ENCODE results near the gene OPCML.

The OPCML gene

DNA sequence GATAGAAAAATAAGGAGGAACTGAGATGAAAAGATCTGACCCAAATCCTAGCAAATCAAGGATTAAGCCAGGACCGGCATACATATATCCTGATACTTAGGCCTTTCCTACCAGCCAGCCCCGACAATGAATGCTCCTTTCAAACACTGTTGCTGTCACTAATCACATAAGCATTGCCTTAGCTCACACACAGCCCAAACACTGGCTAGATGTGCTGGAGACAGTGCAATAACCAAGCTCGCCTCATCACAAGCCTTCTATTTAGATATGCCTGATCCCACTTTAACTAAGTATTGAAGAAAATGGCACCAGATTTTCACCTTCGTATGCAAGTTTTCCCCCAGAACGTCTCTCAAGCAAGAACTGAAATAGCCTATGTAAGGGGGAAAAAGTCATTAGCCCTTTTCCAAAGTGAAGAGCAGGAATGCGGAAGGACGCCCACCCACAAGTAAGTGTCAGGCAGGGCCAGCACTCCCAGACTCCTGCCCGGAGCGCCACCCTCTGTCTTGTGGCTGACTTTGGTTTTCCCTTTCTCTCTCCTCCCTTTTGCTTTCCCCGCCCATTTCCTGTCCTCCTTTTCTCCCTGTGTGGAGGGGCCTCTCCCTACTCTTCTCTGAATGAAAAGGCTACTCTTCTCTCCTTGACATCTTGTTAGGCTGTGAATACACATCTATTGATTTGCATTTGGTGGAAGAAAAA is 8.9 kb upstream of the OPCML start (continued):
- no peak for TF ChIP-seq ARNTL (CRISPR knock-in tag; IDR thresholded peaks at IDR 0.05; ENCODE audit: borderline replicate concordance, low read depth)
- no peak for TF ChIP-seq TOX (CRISPR knock-in tag; IDR thresholded peaks at IDR 0.05; ENCODE audit: borderline replicate concordance)
- TF ChIP-seq RARB (CRISPR knock-in tag; IDR thresholded peaks at IDR 0.05), result no peak

DNA sequence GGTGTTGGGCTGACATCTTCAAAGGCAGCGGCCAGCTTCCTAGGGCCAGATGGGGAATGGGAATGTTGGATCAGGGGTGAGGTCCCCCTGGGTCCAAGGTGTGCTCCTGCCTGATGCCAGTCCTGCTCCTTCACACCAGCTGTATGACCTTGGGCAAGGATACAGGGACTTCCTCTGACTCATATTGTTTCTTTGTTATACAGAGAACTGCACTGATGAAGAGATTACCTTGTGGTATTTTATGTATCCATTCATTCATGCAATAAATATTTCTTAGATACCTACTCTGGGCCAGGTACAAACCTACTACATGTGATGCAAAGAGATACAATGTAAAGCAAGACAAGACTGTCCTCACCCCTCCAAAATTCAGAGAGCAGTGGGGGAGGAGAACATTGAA is 3.9 kb upstream of the OPCML start:
- no peak for ATAC-seq
- TF ChIP-seq, protein P1, sequence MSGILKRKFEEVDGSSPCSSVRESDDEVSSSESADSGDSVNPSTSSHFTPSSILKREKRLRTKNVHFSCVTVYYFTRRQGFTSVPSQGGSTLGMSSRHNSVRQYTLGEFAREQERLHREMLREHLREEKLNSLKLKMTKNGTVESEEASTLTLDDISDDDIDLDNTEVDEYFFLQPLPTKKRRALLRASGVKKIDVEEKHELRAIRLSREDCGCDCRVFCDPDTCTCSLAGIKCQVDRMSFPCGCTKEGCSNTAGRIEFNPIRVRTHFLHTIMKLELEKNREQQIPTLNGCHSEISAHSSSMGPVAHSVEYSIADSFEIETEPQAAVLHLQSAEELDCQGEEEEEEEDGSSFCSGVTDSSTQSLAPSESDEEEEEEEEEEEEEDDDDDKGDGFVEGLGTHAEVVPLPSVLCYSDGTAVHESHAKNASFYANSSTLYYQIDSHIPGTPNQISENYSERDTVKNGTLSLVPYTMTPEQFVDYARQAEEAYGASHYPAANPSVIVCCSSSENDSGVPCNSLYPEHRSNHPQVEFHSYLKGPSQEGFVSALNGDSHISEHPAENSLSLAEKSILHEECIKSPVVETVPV (CRISPR knock-in tag; IDR thresholded peaks at IDR 0.05), result no peak
- no peak for TF ChIP-seq ZC3H10 (CRISPR knock-in tag; IDR thresholded peaks at IDR 0.05)
- TF ChIP-seq ESRRG (CRISPR knock-in tag; IDR thresholded peaks at IDR 0.05), result no peak
- no peak for TF ChIP-seq ZNF565 (CRISPR knock-in tag; conservative IDR thresholded peaks at IDR 0.05; ENCODE audit: low read depth)

DNA sequence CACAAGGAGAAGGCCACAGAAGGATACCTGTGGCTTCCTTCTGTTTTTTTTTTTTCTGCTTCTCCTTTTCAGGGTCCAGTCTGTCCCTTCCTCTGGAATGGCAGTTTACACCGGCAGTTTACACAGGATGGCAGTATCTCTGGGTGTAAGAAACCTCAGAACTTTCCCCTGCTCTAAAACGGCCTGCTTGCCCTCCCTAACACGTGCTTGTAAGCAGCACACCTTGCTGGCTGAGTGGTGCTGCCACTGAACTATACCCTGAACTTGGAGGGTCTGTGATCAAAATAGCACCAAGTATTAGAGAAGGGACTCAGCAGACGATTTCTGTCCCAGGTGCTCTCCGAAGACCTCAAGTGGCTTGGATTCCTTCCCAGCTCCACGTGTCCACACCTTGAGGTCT is 904 bp upstream of the OPCML start:
- TF ChIP-seq, protein P2, sequence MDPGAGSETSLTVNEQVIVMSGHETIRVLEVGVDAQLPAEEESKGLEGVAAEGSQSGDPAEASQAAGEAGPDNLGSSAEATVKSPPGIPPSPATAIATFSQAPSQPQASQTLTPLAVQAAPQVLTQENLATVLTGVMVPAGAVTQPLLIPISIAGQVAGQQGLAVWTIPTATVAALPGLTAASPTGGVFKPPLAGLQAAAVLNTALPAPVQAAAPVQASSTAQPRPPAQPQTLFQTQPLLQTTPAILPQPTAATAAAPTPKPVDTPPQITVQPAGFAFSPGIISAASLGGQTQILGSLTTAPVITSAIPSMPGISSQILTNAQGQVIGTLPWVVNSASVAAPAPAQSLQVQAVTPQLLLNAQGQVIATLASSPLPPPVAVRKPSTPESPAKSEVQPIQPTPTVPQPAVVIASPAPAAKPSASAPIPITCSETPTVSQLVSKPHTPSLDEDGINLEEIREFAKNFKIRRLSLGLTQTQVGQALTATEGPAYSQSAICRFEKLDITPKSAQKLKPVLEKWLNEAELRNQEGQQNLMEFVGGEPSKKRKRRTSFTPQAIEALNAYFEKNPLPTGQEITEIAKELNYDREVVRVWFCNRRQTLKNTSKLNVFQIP (CRISPR knock-in tag; IDR thresholded peaks at IDR 0.05; ENCODE audit: borderline replicate concordance, low read depth), result no peak
- TF ChIP-seq ESRRG (CRISPR knock-in tag; IDR thresholded peaks at IDR 0.05) (no peak), ARNTL (CRISPR knock-in tag; IDR thresholded peaks at IDR 0.05; ENCODE audit: borderline replicate concordance, low read depth) (no peak), ZNF565 (CRISPR knock-in tag; conservative IDR thresholded peaks at IDR 0.05; ENCODE audit: low read depth) (no peak), ZC3H10 (CRISPR knock-in tag; IDR thresholded peaks at IDR 0.05) (no peak), TCF4 (CRISPR knock-in tag; IDR thresholded peaks at IDR 0.05; ENCODE audit: borderline replicate concordance) (no peak), BACH2 (CRISPR knock-in tag; IDR thresholded peaks at IDR 0.05; ENCODE audit: borderline replicate concordance) (no peak), SNAI2 (CRISPR knock-in tag; IDR thresholded peaks at IDR 0.05) (no peak), PPARA (CRISPR knock-in tag; IDR thresholded peaks at IDR 0.05; ENCODE audit: borderline replicate concordance) (no peak)
- TF ChIP-seq, protein P3, sequence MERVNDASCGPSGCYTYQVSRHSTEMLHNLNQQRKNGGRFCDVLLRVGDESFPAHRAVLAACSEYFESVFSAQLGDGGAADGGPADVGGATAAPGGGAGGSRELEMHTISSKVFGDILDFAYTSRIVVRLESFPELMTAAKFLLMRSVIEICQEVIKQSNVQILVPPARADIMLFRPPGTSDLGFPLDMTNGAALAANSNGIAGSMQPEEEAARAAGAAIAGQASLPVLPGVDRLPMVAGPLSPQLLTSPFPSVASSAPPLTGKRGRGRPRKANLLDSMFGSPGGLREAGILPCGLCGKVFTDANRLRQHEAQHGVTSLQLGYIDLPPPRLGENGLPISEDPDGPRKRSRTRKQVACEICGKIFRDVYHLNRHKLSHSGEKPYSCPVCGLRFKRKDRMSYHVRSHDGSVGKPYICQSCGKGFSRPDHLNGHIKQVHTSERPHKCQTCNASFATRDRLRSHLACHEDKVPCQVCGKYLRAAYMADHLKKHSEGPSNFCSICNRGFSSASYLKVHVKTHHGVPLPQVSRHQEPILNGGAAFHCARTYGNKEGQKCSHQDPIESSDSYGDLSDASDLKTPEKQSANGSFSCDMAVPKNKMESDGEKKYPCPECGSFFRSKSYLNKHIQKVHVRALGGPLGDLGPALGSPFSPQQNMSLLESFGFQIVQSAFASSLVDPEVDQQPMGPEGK (CRISPR knock-in tag; IDR thresholded peaks at IDR 0.05; ENCODE audit: borderline replicate concordance), result no peak
- TF ChIP-seq, protein P1 (CRISPR knock-in tag; IDR thresholded peaks at IDR 0.05), result no peak
- TF ChIP-seq, protein P4, sequence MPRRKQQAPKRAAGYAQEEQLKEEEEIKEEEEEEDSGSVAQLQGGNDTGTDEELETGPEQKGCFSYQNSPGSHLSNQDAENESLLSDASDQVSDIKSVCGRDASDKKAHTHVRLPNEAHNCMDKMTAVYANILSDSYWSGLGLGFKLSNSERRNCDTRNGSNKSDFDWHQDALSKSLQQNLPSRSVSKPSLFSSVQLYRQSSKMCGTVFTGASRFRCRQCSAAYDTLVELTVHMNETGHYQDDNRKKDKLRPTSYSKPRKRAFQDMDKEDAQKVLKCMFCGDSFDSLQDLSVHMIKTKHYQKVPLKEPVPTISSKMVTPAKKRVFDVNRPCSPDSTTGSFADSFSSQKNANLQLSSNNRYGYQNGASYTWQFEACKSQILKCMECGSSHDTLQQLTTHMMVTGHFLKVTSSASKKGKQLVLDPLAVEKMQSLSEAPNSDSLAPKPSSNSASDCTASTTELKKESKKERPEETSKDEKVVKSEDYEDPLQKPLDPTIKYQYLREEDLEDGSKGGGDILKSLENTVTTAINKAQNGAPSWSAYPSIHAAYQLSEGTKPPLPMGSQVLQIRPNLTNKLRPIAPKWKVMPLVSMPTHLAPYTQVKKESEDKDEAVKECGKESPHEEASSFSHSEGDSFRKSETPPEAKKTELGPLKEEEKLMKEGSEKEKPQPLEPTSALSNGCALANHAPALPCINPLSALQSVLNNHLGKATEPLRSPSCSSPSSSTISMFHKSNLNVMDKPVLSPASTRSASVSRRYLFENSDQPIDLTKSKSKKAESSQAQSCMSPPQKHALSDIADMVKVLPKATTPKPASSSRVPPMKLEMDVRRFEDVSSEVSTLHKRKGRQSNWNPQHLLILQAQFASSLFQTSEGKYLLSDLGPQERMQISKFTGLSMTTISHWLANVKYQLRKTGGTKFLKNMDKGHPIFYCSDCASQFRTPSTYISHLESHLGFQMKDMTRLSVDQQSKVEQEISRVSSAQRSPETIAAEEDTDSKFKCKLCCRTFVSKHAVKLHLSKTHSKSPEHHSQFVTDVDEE (CRISPR knock-in tag; IDR thresholded peaks at IDR 0.05), result no peak
- no peak for ATAC-seq

DNA sequence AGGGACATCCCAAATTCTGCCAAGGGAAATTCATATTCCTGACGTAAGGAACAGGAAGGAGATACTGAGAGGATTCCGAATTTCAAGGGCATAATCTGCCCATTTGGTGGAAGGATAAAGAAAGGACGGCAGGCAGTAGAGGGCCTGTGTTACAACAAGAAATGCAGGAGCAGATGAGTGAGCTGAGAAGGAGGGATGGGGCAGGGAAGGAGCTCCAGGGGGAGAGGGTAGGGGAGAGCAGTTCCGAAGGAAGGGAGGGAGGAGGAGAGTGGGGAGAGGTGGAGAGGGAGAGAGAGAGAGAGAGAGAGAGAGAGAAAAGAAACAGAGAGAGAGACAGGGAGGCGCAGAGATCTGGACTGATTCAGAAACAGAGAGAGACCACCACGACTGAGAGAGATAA is 843 bp downstream of the OPCML start:
- TF ChIP-seq, protein P4 (CRISPR knock-in tag; IDR thresholded peaks at IDR 0.05), result no peak
- TF ChIP-seq ZNF565 (CRISPR knock-in tag; conservative IDR thresholded peaks at IDR 0.05; ENCODE audit: low read depth), result no peak
- TF ChIP-seq ZNF8 (CRISPR knock-in tag; IDR thresholded peaks at IDR 0.05), result no peak
- TF ChIP-seq ZFP30 (CRISPR knock-in tag; IDR thresholded peaks at IDR 0.05), result no peak
- no peak for TF ChIP-seq ISL1 (CRISPR knock-in tag; IDR thresholded peaks at IDR 0.05)
- no peak for TF ChIP-seq ZNF70 (CRISPR knock-in tag; IDR thresholded peaks at IDR 0.05)
- TF ChIP-seq, protein P3 (CRISPR knock-in tag; IDR thresholded peaks at IDR 0.05; ENCODE audit: borderline replicate concordance), result no peak
- no peak for ATAC-seq

Measured in SK-N-SH treated with all-trans-retinoic acid at 6 μM for 48 hours (cell line).